Adrenal gland (tissue), 5 donors: ENCODE data around the gene LRRK1.

ENCODE experiments used
- POLR2A ChIP-seq, 2 donors: fragments of 450-650 bp; IDR thresholded peaks; one replicate each; pipeline ENCODE4 v1.6.1; 2017; ENCODE audit warnings: antibody characterized with exemption in 2 of 2, mild to moderate bottlenecking in 2 of 2, moderate library complexity in 1 of 2
- TF ChIP-seq, protein P1 (sequence below), 6 experiments: fragments of 450-650 bp in 4 of 6; fragments of 200-600 bp in 2 of 6; sonication (generic) in 1 of 6; IDR thresholded peaks; 1 replicate in 5 of 6; 2 replicates in 1 of 6; pipeline versions ENCODE4 v1.5.1 to v1.8.0; 2016 to 2021; ENCODE audit warnings: antibody characterized with exemption in 6 of 6, mild to moderate bottlenecking in 2 of 6, moderate library complexity in 1 of 6
- donor health status: DM: no; HTN: no; CAD: no.

DNA sequence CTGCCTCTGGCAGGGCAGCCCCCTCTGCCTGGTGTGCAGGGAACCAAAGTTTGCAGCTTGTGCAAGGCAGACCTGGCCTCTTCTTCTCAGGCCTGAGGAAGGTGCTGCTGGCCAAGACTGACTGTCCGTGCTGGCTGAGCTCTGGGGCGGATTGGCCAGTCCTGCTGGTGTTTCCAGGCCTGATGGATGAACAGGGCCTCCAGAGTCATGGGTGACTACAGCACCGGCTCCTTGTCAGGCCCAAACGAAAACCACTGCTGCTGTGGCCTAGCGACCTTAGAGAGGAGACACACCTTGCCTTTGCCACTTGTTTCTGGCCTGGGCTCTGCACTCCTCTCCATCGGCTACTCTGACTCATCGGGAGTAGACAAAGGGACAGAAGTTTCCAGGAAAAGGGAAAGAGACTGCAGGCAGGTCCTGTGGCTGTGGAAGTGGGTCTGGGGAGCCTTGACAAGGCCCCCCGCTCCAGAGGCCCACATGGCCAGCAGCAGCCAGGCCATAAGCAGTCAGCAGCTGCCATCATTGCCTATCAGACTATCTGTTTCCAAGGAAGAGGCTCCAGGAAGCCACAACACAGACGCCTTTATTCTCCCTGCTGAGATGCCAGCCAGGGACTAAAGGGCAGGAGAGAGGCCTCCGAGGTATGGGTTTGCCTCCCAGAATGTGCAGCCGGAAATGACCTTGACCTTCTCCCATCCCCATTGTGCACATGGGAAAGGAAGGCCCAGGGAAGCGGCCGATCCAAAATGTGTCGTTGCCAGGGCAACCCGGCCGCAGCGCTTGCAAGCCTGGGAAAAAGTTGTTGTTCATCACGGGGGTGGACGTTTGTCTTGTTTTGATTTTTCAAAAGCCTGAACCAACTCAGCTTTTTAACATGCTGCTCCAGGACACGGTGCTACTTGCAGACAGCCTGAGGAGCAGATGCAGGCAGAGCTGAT lies 172.2 kb downstream of the LRRK1 start:
- TF ChIP-seq, protein P1, sequence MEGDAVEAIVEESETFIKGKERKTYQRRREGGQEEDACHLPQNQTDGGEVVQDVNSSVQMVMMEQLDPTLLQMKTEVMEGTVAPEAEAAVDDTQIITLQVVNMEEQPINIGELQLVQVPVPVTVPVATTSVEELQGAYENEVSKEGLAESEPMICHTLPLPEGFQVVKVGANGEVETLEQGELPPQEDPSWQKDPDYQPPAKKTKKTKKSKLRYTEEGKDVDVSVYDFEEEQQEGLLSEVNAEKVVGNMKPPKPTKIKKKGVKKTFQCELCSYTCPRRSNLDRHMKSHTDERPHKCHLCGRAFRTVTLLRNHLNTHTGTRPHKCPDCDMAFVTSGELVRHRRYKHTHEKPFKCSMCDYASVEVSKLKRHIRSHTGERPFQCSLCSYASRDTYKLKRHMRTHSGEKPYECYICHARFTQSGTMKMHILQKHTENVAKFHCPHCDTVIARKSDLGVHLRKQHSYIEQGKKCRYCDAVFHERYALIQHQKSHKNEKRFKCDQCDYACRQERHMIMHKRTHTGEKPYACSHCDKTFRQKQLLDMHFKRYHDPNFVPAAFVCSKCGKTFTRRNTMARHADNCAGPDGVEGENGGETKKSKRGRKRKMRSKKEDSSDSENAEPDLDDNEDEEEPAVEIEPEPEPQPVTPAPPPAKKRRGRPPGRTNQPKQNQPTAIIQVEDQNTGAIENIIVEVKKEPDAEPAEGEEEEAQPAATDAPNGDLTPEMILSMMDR (IDR thresholded peaks at IDR 0.05): no peak
- TF ChIP-seq POLR2A (IDR thresholded peaks at IDR 0.05): no peak
